ENCODE results near the gene NANOS2.
"Not testable (repeated sequence)": the region's sequence is repeated elsewhere in the genome, so short reads cannot be mapped to it uniquely, and the experiment has no call there.

Gene NANOS2

DNA sequence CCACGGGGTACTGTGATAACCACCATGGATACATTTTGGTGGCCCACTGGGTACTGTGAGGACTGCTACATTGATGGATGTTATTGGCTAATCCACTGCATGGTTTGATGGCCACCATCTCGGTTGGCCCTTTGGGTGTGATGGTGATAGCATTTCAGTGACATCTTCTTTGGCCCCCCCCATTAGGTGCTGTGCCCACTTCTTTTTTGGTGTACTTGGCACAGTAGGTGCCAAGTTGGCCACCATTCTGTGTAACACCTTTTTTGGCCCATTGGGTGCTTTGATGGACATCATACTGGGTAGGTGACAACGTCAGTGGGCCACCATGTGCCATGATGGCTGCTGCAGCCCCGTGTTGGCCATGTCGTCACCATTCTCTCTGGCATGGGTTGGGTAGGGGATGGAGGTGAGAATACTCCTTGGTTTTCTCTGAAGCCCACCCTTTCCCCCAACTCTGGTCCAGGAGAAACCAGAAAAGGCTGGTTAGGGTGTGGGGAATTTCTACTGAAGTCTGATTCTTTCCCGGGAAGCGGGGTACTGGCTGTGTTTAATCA lies 41.3 kb downstream of the NANOS2 start:
- no peak for DNase-seq

- DNase-seq: no peak
Measured at GRCh38 chr19:45872095-45872919, 42.3 kb downstream of the NANOS2 start.

DNA sequence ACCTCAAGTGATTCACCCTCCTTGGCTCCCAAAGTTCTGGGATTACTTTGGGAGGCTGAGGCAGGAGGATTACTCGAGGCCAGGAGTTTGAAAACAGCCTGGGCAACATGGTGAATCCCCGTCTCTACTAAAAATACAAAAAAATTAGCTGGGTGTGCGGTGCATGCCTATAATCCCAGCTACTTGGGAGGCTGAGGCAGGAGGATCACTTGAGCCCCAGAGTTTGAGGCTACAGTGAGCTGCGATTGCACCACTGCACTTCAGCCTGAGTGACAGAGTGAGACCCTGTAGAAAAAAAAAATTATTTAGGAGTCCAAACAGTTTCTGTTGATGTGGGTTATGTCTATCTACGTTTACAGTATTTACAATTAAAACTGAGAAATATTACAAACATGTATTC lies 43.8 kb downstream of the NANOS2 start:
- no peak for DNase-seq

DNA sequence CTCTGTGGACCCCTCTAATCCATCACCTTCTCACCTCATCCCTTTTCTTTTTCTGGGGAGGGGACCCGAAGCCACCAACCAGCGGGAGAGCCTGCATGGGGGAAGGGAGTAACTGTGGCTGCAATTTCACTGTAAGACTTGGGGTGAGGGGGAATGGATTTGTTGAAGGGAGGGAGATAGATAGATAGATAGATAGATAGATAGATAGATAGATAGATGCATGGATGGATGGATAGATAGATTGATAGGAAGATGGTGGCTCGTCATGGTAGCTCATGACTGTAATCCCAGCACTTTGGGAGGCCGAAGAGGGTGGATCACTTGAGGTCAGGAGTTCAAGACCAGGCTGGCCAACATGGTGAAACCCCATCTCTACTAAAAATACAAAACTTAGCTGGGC lies 47.3 kb downstream of the NANOS2 start:
- DNase-seq: not testable (repeated sequence)

GRCh38 chr19:45866400-45867176 lies 48.0 kb downstream of the NANOS2 start:
- DNase-seq: no peak

DNA sequence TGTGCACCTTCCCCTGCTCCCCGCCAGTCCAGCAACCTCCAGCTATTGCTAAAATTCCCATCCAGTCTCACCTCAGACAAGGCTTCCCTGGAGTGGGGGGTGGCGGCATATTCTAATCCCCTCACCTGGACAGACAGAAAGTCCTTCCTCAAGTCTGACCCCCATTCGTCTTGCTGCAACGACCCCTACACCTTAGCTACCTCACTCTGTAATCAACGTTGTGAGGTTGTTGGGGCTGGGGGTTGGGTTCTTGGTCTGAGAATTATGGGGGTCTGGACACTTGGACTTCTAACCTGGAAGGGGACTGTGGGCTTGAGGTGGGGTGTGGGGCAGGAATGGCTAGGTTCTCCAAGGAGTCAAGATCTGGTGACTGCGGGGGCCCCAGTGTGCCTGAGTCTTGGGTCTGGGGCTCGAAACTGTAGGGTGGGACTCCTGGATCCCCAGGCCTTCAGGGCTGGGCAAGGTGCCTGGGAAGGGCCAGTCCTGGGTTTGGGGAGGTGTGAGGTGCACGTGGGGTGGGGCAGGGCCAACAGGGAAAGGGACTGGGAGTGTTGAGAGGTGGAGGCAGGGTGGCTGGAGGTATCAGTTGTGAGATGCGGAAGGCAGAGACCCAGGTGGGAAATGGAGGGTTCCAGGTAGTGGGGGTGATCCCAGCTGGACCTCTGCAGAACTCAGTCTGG lies 49.2 kb downstream of the NANOS2 start:
- no peak for DNase-seq

- DNase-seq: no peak
Measured at GRCh38 chr19:45864629-45865082, 49.9 kb downstream of the NANOS2 start.

- peak; percentile 31 to 52 for DNase-seq
Measured at GRCh38 chr19:45863840-45864628, 50.5 kb downstream of the NANOS2 start, which contains the start of gene FOXA3. Gene FOXA3 (plus strand): TSS chr19:45864326. CDS start chr19:45864457, 131 bp downstream.

DNA sequence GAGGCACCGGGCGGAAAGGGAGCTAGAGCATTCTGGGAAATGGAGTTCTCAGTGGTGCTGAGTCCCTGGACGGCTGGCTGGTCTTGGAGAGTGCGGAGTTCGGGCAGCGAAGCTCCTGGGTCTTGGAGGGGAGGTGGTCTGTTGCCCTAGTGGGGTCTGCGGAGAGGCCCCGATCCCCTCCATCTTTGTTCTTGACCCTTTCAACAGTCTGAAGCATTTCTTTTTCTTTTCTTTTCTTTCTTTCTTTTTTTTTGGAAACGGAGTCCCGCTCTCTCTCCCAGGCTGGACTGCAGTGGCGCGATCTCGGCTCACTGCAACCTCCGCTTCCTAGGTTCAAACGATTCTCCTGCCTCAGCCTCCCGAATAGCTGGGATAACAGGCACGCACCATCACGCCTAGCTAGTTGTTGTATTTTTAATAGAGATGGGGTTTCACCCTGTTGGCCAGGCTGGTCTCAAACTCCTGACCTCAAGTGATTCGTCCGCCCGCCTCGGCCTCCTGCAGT lies 51.2 kb downstream of the NANOS2 start:
- no peak for DNase-seq
